Erythroblast (primary cell): ENCODE results near the gene KRT31.

Experiments
- GATA1 ChIP-seq: IDR thresholded peaks from 2 replicates; pipeline ENCODE4 v1.6.1; 2011; ENCODE audit warnings: low read depth, mild to moderate bottlenecking, control low read depth, low read length, moderate library complexity
- POLR2A ChIP-seq: IDR thresholded peaks from 2 replicates; pipeline ENCODE4 v1.6.1; 2011; ENCODE audit warnings: mild to moderate bottlenecking, low read length

DNA sequence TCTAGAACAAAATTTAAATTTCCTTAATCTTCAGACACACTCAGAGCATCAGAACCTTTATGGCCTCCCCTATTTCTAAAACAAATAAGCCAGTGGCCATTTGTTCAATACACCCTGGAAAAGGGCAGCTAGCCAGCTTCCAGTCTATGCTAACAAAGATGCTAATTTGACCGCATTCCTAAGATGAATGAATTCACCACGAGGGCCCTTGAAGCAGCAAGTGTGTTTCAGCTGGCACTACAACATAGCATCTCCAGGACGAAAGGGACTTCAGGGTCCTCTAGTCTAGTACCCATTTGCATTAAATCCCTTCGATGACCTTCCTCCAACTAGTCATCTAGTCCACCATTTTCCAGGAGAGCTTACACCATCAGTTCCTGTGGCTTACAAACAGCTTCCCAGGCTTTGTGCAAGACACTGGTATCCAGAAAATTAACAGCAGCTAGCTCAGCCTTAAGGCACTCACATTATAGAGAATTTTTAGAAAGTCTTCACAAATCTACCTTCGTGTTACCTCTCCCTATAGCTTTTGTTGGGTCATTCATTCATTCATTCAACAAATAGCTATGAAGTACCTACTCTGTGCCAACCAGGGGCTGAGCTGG lies 16.0 kb upstream of the KRT31 start:
- TF ChIP-seq POLR2A (no peak), GATA1 (no peak)
